Liver (tissue), 9 donors: ENCODE results near the gene PRKAR1B. TPM values are rescaled to one million over a fixed set of nuclear protein-coding genes. Genes with fewer than 3 reads are reported as not detected.

ENCODE experiments used
- DNase-seq: peaks from one replicate; pipeline ENCODE4 v3.0.0-alpha.2; 2017; ENCODE audit warnings: low spot score
- H3K27ac ChIP-seq, 2 donors: one replicate each; pipeline ENCODE4 v1.7.0; 2013; ENCODE audit warnings: inconsistent platforms in 2 of 2, low read length in 2 of 2, control low read depth in 1 of 2, low read depth in 1 of 2, mild to moderate bottlenecking in 1 of 2
- H3K27me3 ChIP-seq, 4 donors: one replicate each; pipeline versions ENCODE4 v1.6.1 to v1.7.0; 2013; ENCODE audit warnings: low read length in 3 of 4, inconsistent platforms in 1 of 4, mild to moderate bottlenecking in 1 of 4, moderate library complexity in 1 of 4; ENCODE audit not compliant: control insufficient read depth in 4 of 4, insufficient read depth in 4 of 4
- H3K36me3 ChIP-seq, 4 donors: one replicate each; pipeline versions ENCODE4 v1.6.1 to v1.7.0; 2013; ENCODE audit warnings: low read length in 3 of 4, mild to moderate bottlenecking in 3 of 4, low read depth in 1 of 4, moderate library complexity in 1 of 4; ENCODE audit not compliant: control insufficient read depth in 4 of 4, insufficient read depth in 3 of 4
- H3K4me1 ChIP-seq, 4 donors: one replicate each; pipeline versions ENCODE4 v1.6.1 to v1.7.0; 2013; ENCODE audit warnings: low read length in 3 of 4, mild to moderate bottlenecking in 3 of 4, moderate library complexity in 1 of 4; ENCODE audit not compliant: control insufficient read depth in 4 of 4, insufficient read depth in 4 of 4
- H3K4me3 ChIP-seq, 3 donors: one replicate each; pipeline versions ENCODE4 v1.6.1 to v1.7.0; 2013; ENCODE audit warnings: low read length in 3 of 3, control low read depth in 1 of 3, low read depth in 1 of 3, mild to moderate bottlenecking in 1 of 3
- H3K9ac ChIP-seq, 2 donors: one replicate each; pipeline ENCODE4 v1.7.0; 2013; ENCODE audit warnings: low read length in 2 of 2, mild to moderate bottlenecking in 2 of 2, moderate library complexity in 2 of 2, control low read depth in 1 of 2, low read depth in 1 of 2
- H3K9me3 ChIP-seq, 4 donors: one replicate each; pipeline versions ENCODE4 v1.6.1 to v1.7.0; 2013; ENCODE audit warnings: low read length in 3 of 4; ENCODE audit not compliant: control insufficient read depth in 4 of 4
- ATF3 ChIP-seq: IDR thresholded peaks from 2 replicates; pipeline ENCODE4 v1.6.1; 2016; ENCODE audit warnings: antibody characterized with exemption
- CTCF ChIP-seq: fragments of 150-350 bp; IDR thresholded peaks from 2 replicates; pipeline ENCODE4 v1.5.1; 2017; ENCODE audit warnings: improper control_type of control experiment, low read depth, low read length; ENCODE audit not compliant: missing input control
- FOXA1 ChIP-seq: IDR thresholded peaks from 2 replicates; pipeline ENCODE4 v1.6.1; 2016; ENCODE audit warnings: antibody characterized with exemption
- FOXA2 ChIP-seq: IDR thresholded peaks from 2 replicates; pipeline ENCODE4 v1.6.1; 2016; ENCODE audit warnings: antibody characterized with exemption
- GABPA ChIP-seq, 2 donors: IDR thresholded peaks in 1 of 2; conservative IDR thresholded peaks in 1 of 2; 2 replicates each; pipeline ENCODE4 v1.6.1; 2016; ENCODE audit warnings: antibody characterized with exemption in 2 of 2, mild to moderate bottlenecking in 1 of 2, moderate library complexity in 1 of 2
- HNF4A ChIP-seq, 2 donors: conservative IDR thresholded peaks; 2 replicates each; pipeline ENCODE4 v1.6.1; 2016; ENCODE audit warnings: antibody characterized with exemption in 2 of 2, mild to moderate bottlenecking in 2 of 2
- HNF4G ChIP-seq: IDR thresholded peaks from 2 replicates; pipeline ENCODE4 v1.6.1; 2016; ENCODE audit warnings: antibody characterized with exemption
- JUND ChIP-seq, 2 donors: IDR thresholded peaks; 2 replicates each; pipeline ENCODE4 v1.6.1; 2016; ENCODE audit warnings: antibody characterized with exemption in 2 of 2
- MAX ChIP-seq: IDR thresholded peaks from 2 replicates; pipeline ENCODE4 v1.6.1; 2016; ENCODE audit warnings: antibody characterized with exemption
- RAD21 ChIP-seq, 2 donors: IDR thresholded peaks; 2 replicates each; pipeline ENCODE4 v1.6.1; 2016; ENCODE audit warnings: antibody characterized with exemption in 2 of 2, mild to moderate bottlenecking in 2 of 2
- REST ChIP-seq: IDR thresholded peaks from 2 replicates; pipeline ENCODE4 v1.6.1; 2016; ENCODE audit warnings: antibody characterized with exemption, mild to moderate bottlenecking
- RXRA ChIP-seq, 2 donors: IDR thresholded peaks; 2 replicates each; pipeline ENCODE4 v1.6.1; 2017 to 2018; ENCODE audit warnings: antibody characterized with exemption in 2 of 2, mild to moderate bottlenecking in 1 of 2
- SP1 ChIP-seq: IDR thresholded peaks from 2 replicates; pipeline ENCODE4 v1.6.1; 2018; ENCODE audit warnings: antibody characterized with exemption, mild to moderate bottlenecking
- TAF1 ChIP-seq: conservative IDR thresholded peaks from 2 replicates; pipeline ENCODE4 v1.6.1; 2016; ENCODE audit warnings: antibody characterized with exemption, mild to moderate bottlenecking
- YY1 ChIP-seq: IDR thresholded peaks from 2 replicates; pipeline ENCODE4 v1.6.1; 2016; ENCODE audit warnings: antibody characterized with exemption, mild to moderate bottlenecking
- ZBTB33 ChIP-seq: IDR thresholded peaks from 2 replicates; pipeline ENCODE4 v1.6.1; 2016; ENCODE audit warnings: antibody characterized with exemption
- WGBS: extraction: QIAGEN DNeasy Blood & Tissue Kit; methylation state at CpG from one replicate; pipeline ENCODE4 v1.1.7; 2013; 5-methylcytosine and 5-hydroxymethylcytosine counted together
- polyA plus RNA-seq, 2 donors: library from polyadenylated mRNA; stranded (reverse) in 1 of 2; unstranded in 1 of 2; fragments of 200-250 nt in 1 of 2; fragments of >200 nt in 1 of 2; fragmentation: Nextera tagmentation in 1 of 2; extraction: Ambion mirVana in 1 of 2; gene quantifications; one replicate each; pipeline versions ENCODE4 v1.2.1 to v1.2.3, GENCODE V29; 2013 to 2015
- total RNA-seq, 2 donors: library from RNA; depleted of rRNA; stranded (reverse); fragments of >200 nt; gene quantifications; one replicate each; pipeline ENCODE4 v1.2.3, GENCODE V29; 2014
- donor health status: healthy.
- donor health status: healthy.
- donor health status: healthy.
- donor health status: healthy.
- donor health status: healthy.

PRKAR1B gene
- total and polyA plus RNA-seq, 4 donors: 11.1 to 14.4 (median 12.4) TPM

GRCh38 chr7:772392-772791, 45.3 kb upstream of the PRKAR1B start:
- no peaks in the 10 kb centered on the region for H3K4me1 ChIP-seq
- H3K36me3 ChIP-seq: peaks cover 0 to 17% (median 5%) of the 10 kb centered on the region in 4 donors
- H3K9ac ChIP-seq: no peak overlapping the region
- no peaks in the 10 kb centered on the region for H3K9me3 ChIP-seq
- 97% methylated on average over 13 of the region's 13 CpGs for WGBS
- H3K4me3 ChIP-seq: no peak overlapping the region
- H3K27me3 ChIP-seq: no peaks in the 10 kb centered on the region
- H3K27ac ChIP-seq: no peak overlapping the region
- no peak for DNase-seq
- TF ChIP-seq HNF4G (no peak), JUND (IDR thresholded peaks at IDR 0.05) (no peak), GABPA (IDR thresholded peaks at IDR 0.05 in 1 of 2, conservative IDR thresholded peaks at IDR 0.05 in 1 of 2) (no peak), HNF4A (conservative IDR thresholded peaks at IDR 0.05) (no peak), ATF3 (no peak), RXRA (IDR thresholded peaks at IDR 0.05) (no peak), MAX (no peak), ZBTB33 (no peak), TAF1 (no peak), CTCF (no peak), YY1 (no peak), FOXA1 (no peak), REST (no peak), SP1 (no peak), FOXA2 (no peak)

- Histone ChIP-seq H3K9ac (no peak overlapping the region), H3K27me3 (no peaks in the 10 kb centered on the region), H3K27ac (no peak overlapping the region), H3K4me1 (no peaks in the 10 kb centered on the region), H3K9me3 (no peaks in the 10 kb centered on the region), H3K36me3 (peaks cover 0 to 17% (median 3%) of the 10 kb centered on the region in 4 donors), H3K4me3 (no peak overlapping the region)
- WGBS: 92% methylated on average over 11 of the region's 11 CpGs
- TF ChIP-seq RAD21 (IDR thresholded peaks at IDR 0.05) (no peak), JUND (IDR thresholded peaks at IDR 0.05) (no peak), ZBTB33 (no peak), TAF1 (no peak)
- no peak for DNase-seq
Observed at GRCh38 chr7:772005-772294, 44.9 kb upstream of the PRKAR1B start.
